Prostate gland (tissue), 2 donors: Measurements from ENCODE around the gene CEBPB. TPM values are rescaled to one million over a fixed set of nuclear protein-coding genes. Genes with fewer than 3 reads are reported as not detected.
A peak's percentile ranks its signal among the peaks of the same experiment; 100 is the strongest.
"Not testable (repeated sequence)": the region's sequence is repeated elsewhere in the genome, so short reads cannot be mapped to it uniquely, and the experiment has no call there.

Source experiments
- DNase-seq: peaks from one replicate; pipeline ENCODE4 v3.0.0-alpha.2; 2019; ENCODE audit warnings: low spot score
- H3K27ac ChIP-seq, 2 donors: fragments of 200-600 bp; sonication (generic); 2 replicates each; pipeline ENCODE4 v1.5.1; 2017 to 2019
- H3K27me3 ChIP-seq: fragments of 200-600 bp; sonication (generic); replicated peaks from 2 replicates; pipeline ENCODE4 v1.5.1; 2019; ENCODE audit not compliant: insufficient read depth
- H3K36me3 ChIP-seq, 2 donors: fragments of 200-600 bp; sonication (generic); 1 replicate in 1 of 2; 2 replicates in 1 of 2; pipeline versions ENCODE4 v1.5.1 to v1.8.1; 2017 to 2019
- H3K4me1 ChIP-seq: fragments of 200-600 bp; sonication (generic); replicated peaks from 2 replicates; pipeline ENCODE4 v1.5.1; 2019
- H3K4me3 ChIP-seq, 2 donors: fragments of 200-600 bp; sonication (generic); 2 replicates each; pipeline ENCODE4 v1.5.1; 2017 to 2019
- H3K9me3 ChIP-seq: fragments of 200-600 bp; sonication (generic); 2 replicates; pipeline ENCODE4 v1.5.1; 2017
- CTCF ChIP-seq, 4 experiments: fragments of 200-600 bp in 2 of 4; fragments of 450-650 bp in 2 of 4; sonication (generic) in 2 of 4; IDR thresholded peaks; 1 replicate in 3 of 4; 2 replicates in 1 of 4; pipeline ENCODE4 v1.5.1; 2016 to 2019; ENCODE audit warnings: antibody characterized with exemption in 4 of 4, mild to moderate bottlenecking in 2 of 4, moderate library complexity in 2 of 4
- POLR2A ChIP-seq: fragments of 450-650 bp; IDR thresholded peaks from one replicate; pipeline ENCODE4 v1.6.1; 2016; ENCODE audit warnings: antibody characterized with exemption, mild to moderate bottlenecking
- POLR2AphosphoS5 ChIP-seq: sonication (generic); formaldehyde crosslinking; IDR thresholded peaks from one replicate; pipeline ENCODE4 v1.6.1; 2017; ENCODE audit warnings: antibody characterized with exemption
- WGBS: methylation state at CpG from one replicate; pipeline ENCODE4 v1.1.5; 2018; 5-methylcytosine and 5-hydroxymethylcytosine counted together
- intact Hi-C: fragments of 100-400 bp; cut with DNase I; formaldehyde crosslinking; loops from one replicate; pipeline ENCODE4 v1.14.2; 2022
- total RNA-seq, 2 donors: library from RNA; depleted of rRNA; stranded (reverse); fragments of >200 nt; gene quantifications; one replicate each; pipeline ENCODE4 v1.1.0, GENCODE V29; 2016

CEBPB gene
- total RNA-seq, 2 donors from 2014 or later, result 72.8 to 77.2 TPM

GRCh38 chr20:50207026-50207425, 16.4 kb downstream of the CEBPB start:
- Histone ChIP-seq H3K27me3 (no peaks in the 10 kb centered on the region), H3K36me3 (no peaks in the 10 kb centered on the region), H3K4me3 (no peak overlapping the region), H3K27ac (no peak overlapping the region), H3K9me3 (no peaks in the 10 kb centered on the region), H3K4me1 (no peaks in the 10 kb centered on the region)
- WGBS, result 56% methylated on average over 1 of the region's 1 CpG
- intact Hi-C loops, result no loop called here
- no peak for TF ChIP-seq POLR2AphosphoS5
- TF ChIP-seq POLR2A, result no peak
- TF ChIP-seq CTCF (IDR thresholded peaks at IDR 0.05), result no peak
- DNase-seq, result no peak

- Histone ChIP-seq H3K27ac (no peak overlapping the region), H3K27me3 (no peaks in the 10 kb centered on the region), H3K9me3 (no peaks in the 10 kb centered on the region), H3K36me3 (no peaks in the 10 kb centered on the region), H3K4me1 (no peaks in the 10 kb centered on the region), H3K4me3 (no peak overlapping the region)
- DNase-seq, result no peak
- TF ChIP-seq CTCF (IDR thresholded peaks at IDR 0.05) (no peak), POLR2AphosphoS5 (no peak), POLR2A (no peak)
- 92% methylated on average over 7 of the region's 7 CpGs for WGBS
- intact Hi-C loops, result no loop called here
Observed at GRCh38 chr20:50208085-50208491, 17.5 kb downstream of the CEBPB start.

GRCh38 chr20:50208815-50209214, 18.2 kb downstream of the CEBPB start:
- WGBS, result 89% methylated on average over 4 of the region's 4 CpGs
- DNase-seq, intact Hi-C loops: not testable (repeated sequence)

GRCh38 chr20:50210066-50210619, 19.5 kb downstream of the CEBPB start:
- Histone ChIP-seq H3K27ac (no peak overlapping the region), H3K9me3 (no peaks in the 10 kb centered on the region), H3K36me3 (no peaks in the 10 kb centered on the region), H3K4me3 (no peak overlapping the region), H3K4me1 (no peaks in the 10 kb centered on the region), H3K27me3 (no peaks in the 10 kb centered on the region)
- intact Hi-C loops, result no loop called here
- DNase-seq, result no peak
- WGBS, result 78% methylated on average over 6 of the region's 6 CpGs
- TF ChIP-seq POLR2A (no peak), CTCF (IDR thresholded peaks at IDR 0.05) (no peak), POLR2AphosphoS5 (no peak)

More at GRCh38 chr20:50208815-50209214, 18.2 kb downstream of the CEBPB start:
- not testable (repeated sequence) for H3K36me3 ChIP-seq, H3K4me3 ChIP-seq, H3K4me1 ChIP-seq, H3K27ac ChIP-seq, H3K9me3 ChIP-seq, H3K27me3 ChIP-seq

- TF ChIP-seq POLR2AphosphoS5 (no peak), CTCF (IDR thresholded peaks at IDR 0.05) (no peak)
- intact Hi-C loops, result no loop called here
- no peaks in the 10 kb centered on the region for H3K9me3 ChIP-seq
- no peaks in the 10 kb centered on the region for H3K36me3 ChIP-seq
- no peaks in the 10 kb centered on the region for H3K4me1 ChIP-seq
- DNase-seq, result no peak
- H3K27ac ChIP-seq, result peak overlapping the region in 1 of 2 donors; percentile 22
- 79% methylated on average over 5 of the region's 5 CpGs for WGBS
- no peak overlapping the region for H3K4me3 ChIP-seq
- H3K27me3 ChIP-seq, result no peaks in the 10 kb centered on the region
Observed at GRCh38 chr20:50211091-50211490, 20.5 kb downstream of the CEBPB start.
